H1 (cell line): ENCODE measurements around the gene OR11A1. TPM values are rescaled to one million over a fixed set of nuclear protein-coding genes. Genes with fewer than 3 reads are reported as not detected.

Experiments
- ASH2L ChIP-seq: fragments of 200-600, 300-600 bp; sonication (generic); IDR thresholded peaks from one replicate; pipeline ENCODE4 v1.7.1; 2017; ENCODE audit warnings: low read length
- CREB1 ChIP-seq: IDR thresholded peaks from 2 replicates; pipeline ENCODE4 v1.6.1; 2012; ENCODE audit warnings: inconsistent platforms
- GABPA ChIP-seq: IDR thresholded peaks from 2 replicates; pipeline ENCODE4 v1.6.1; 2011; ENCODE audit warnings: mild to moderate bottlenecking, low read length, moderate library complexity, borderline replicate concordance; ENCODE audit not compliant: insufficient read depth
- MAFK ChIP-seq: IDR thresholded peaks from 2 replicates; pipeline ENCODE4 v1.6.1; 2012; ENCODE audit warnings: low read depth, mild to moderate bottlenecking, improper control_type of control experiment, low read length
- NANOG ChIP-seq: IDR thresholded peaks from 2 replicates; pipeline ENCODE4 v1.6.1; 2011; ENCODE audit warnings: low read length, low read depth, mild to moderate bottlenecking, inconsistent platforms; ENCODE audit not compliant: insufficient read depth, poor library complexity, severe bottlenecking
- SP2 ChIP-seq: IDR thresholded peaks from 2 replicates; pipeline ENCODE4 v1.6.1; 2012; ENCODE audit warnings: mild to moderate bottlenecking, low read length, inconsistent platforms
- polyA plus RNA-seq, 7 experiments: library from polyadenylated mRNA; depleted of rRNA in 3 of 7; stranded (reverse) in 5 of 7; unstranded in 2 of 7; fragments of >200 nt in 5 of 7; fragments of 200-250 nt in 2 of 7; gene quantifications; 1 replicate in 5 of 7; 2 replicates in 1 of 7; 4 replicates in 1 of 7; pipeline versions ENCODE4 v1.2.1 to v1.2.3, GENCODE V29; 2011 to 2013; ENCODE audit warnings: missing spikeins in 2 of 7, mixed read lengths in 2 of 7
- total RNA-seq: library from RNA; stranded (reverse); fragmentation: NEBNext Ultra II Directional; extraction: Animal tissue kit (Norgen Biotek cat#: 25700); gene quantifications from 2 replicates; pipeline ENCODE4 v1.2.1, GENCODE V29; 2021

Gene OR11A1
- total and polyA plus RNA-seq, 2 of the 8 experiments (the other 6 are each of a cell fraction or from before 2014, with no cell fraction given), result not detected

GRCh38 chr6:29486577-29486976 lies 29.7 kb upstream of the OR11A1 start (continued):
- TF ChIP-seq CREB1, result no peak
- TF ChIP-seq GABPA, result no peak
- no peak for TF ChIP-seq ASH2L
- no peak for TF ChIP-seq SP2
- TF ChIP-seq NANOG, result no peak
- TF ChIP-seq MAFK, result no peak
- TF ChIP-seq, all 59 proteins: peak for 0
